ENCODE data around the gene SHISAL2A. TPM values are rescaled to one million over a fixed set of nuclear protein-coding genes. Genes with fewer than 3 reads are reported as not detected.
A peak's percentile ranks its signal among the peaks of the same experiment; 100 is the strongest.
"Not testable (repeated sequence)": the region's sequence is repeated elsewhere in the genome, so short reads cannot be mapped to it uniquely, and the experiment has no call there.

The SHISAL2A gene
- total RNA-seq, 2 donors from 2014 or later, result 0.22 TPM; not detected in 1

- Histone ChIP-seq H3K4me3 (no peak overlapping the region), H3K27ac (no peak overlapping the region), H3K27me3 (no peaks in the 10 kb centered on the region), H3K9me3 (no peaks in the 10 kb centered on the region), H3K36me3 (peaks cover 3% of the 10 kb centered on the region), H3K4me1 (no peaks in the 10 kb centered on the region), H3K9ac (ENCODE audit: low read depth in 2 of 2, low read length in 2 of 2) (no peak overlapping the region)
- intact Hi-C loops (cut with DNase I), result loop anchor here (10.0 kb wide), 1 partner anchor 232 kb away; the partner anchor contains the start of genes ECHDC2 and SCP2
- DNase-seq, result no peak
- TF ChIP-seq, protein P1, sequence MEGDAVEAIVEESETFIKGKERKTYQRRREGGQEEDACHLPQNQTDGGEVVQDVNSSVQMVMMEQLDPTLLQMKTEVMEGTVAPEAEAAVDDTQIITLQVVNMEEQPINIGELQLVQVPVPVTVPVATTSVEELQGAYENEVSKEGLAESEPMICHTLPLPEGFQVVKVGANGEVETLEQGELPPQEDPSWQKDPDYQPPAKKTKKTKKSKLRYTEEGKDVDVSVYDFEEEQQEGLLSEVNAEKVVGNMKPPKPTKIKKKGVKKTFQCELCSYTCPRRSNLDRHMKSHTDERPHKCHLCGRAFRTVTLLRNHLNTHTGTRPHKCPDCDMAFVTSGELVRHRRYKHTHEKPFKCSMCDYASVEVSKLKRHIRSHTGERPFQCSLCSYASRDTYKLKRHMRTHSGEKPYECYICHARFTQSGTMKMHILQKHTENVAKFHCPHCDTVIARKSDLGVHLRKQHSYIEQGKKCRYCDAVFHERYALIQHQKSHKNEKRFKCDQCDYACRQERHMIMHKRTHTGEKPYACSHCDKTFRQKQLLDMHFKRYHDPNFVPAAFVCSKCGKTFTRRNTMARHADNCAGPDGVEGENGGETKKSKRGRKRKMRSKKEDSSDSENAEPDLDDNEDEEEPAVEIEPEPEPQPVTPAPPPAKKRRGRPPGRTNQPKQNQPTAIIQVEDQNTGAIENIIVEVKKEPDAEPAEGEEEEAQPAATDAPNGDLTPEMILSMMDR (IDR thresholded peaks at IDR 0.05), result no peak
Observed at GRCh38 chr1:52692697-52693096, 59.7 kb downstream of the SHISAL2A start.

- H3K27me3 ChIP-seq; H3K4me1 ChIP-seq; H3K4me3 ChIP-seq; H3K36me3 ChIP-seq; DNase-seq; H3K9me3 ChIP-seq; H3K27ac ChIP-seq; H3K9ac ChIP-seq (ENCODE audit: low read depth in 2 of 2, low read length in 2 of 2): not testable (repeated sequence)
- intact Hi-C loops (cut with DNase I), result loop anchor here (10.0 kb wide), 1 partner anchor 231 kb away; the partner anchor contains the start of genes ECHDC2 and SCP2
Observed at GRCh38 chr1:52693351-52693750, 60.4 kb downstream of the SHISAL2A start.

DNA sequence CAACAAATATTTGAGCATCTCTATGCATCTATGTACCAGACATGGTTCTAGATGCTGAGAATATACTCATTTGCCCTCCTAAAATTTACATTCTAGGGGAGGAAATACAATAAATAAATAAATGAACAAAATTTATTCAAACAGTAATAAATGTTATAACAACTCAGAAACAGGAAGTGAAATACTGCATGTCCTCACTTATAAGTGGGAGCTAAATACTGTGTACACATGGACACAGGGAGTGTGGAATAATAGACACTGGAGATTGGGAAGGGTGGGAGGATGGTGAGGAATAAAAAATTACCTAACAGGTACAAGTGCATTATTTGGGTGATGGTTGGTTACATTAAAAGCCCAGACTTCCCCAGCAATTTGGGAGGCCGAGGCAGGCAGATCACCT lies 60.9 kb downstream of the SHISAL2A start:
- Histone ChIP-seq H3K36me3 (no peaks in the 10 kb centered on the region), H3K9me3 (no peaks in the 10 kb centered on the region), H3K27ac (no peak overlapping the region), H3K9ac (ENCODE audit: low read depth in 2 of 2, low read length in 2 of 2) (no peak overlapping the region), H3K4me1 (no peaks in the 10 kb centered on the region), H3K27me3 (no peaks in the 10 kb centered on the region), H3K4me3 (no peak overlapping the region)
- intact Hi-C loops (cut with DNase I), result loop anchor here (10.0 kb wide), 1 partner anchor 231 kb away; the partner anchor contains the start of genes ECHDC2 and SCP2
- no peak for DNase-seq
- TF ChIP-seq, protein P1 (IDR thresholded peaks at IDR 0.05), result no peak

DNA sequence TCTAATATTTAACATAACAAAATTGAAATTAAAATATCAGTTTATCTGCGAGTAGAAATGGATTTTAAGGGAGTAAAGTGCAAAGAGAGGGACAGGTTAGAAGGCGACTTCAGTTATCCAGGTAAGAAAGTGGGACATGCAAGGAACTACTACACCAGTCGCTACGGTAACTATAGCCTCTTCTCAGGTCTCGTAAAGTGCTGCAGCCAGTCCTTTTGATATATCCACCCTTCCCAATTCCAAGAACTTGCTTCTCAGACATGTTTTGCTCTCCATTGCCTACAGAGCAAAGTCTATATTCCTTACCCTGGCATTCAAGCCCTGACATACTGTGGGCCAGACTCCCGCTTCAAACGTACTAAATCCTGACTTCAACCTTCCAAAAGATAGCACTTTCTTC lies 62.7 kb downstream of the SHISAL2A start:
- Histone ChIP-seq H3K4me1 (no peaks in the 10 kb centered on the region), H3K36me3 (no peaks in the 10 kb centered on the region), H3K9me3 (no peaks in the 10 kb centered on the region), H3K9ac (ENCODE audit: low read depth in 2 of 2, low read length in 2 of 2) (no peak overlapping the region), H3K4me3 (no peak overlapping the region), H3K27ac (no peak overlapping the region), H3K27me3 (no peaks in the 10 kb centered on the region)
- DNase-seq, result no peak
- TF ChIP-seq, protein P1 (IDR thresholded peaks at IDR 0.05), result no peak
- intact Hi-C loops (cut with DNase I), result loop anchor here (10.0 kb wide), 1 partner anchor 229 kb away; the partner anchor contains the start of genes ECHDC2 and SCP2

GRCh38 chr1:52697795-52698674 lies 65.1 kb downstream of the SHISAL2A start, which contains the start of gene COA7:
Gene COA7 (minus strand): TSS chr1:52698347. CDS start chr1:52698326, 21 bp downstream.
- H3K36me3 ChIP-seq, result no peaks in the 10 kb centered on the region
- intact Hi-C loops (cut with DNase I), result loop anchor here (10.0 kb wide), 1 partner anchor 227 kb away; the partner anchor contains the start of genes ECHDC2 and SCP2
- TF ChIP-seq, protein P1 (IDR thresholded peaks at IDR 0.05), result no peak

More at GRCh38 chr1:52697795-52698674, 65.1 kb downstream of the SHISAL2A start, which contains the start of gene COA7:
- H3K27me3 ChIP-seq, result no peaks in the 10 kb centered on the region
- H3K9ac ChIP-seq (ENCODE audit: low read depth in 2 of 2, low read length in 2 of 2), result peak within 1 kb of the TSS; percentile 61 to 90
- H3K4me1 ChIP-seq, result no peaks in the 10 kb centered on the region
- H3K4me3 ChIP-seq, result peak within 1 kb of the TSS; percentile 81
- peak within 1 kb of the TSS; percentile 86 for H3K27ac ChIP-seq
- peak; percentile 92 for DNase-seq
- no peaks in the 10 kb centered on the region for H3K9me3 ChIP-seq

Data from colonic mucosa (tissue), 4 donors.